Measurements from ENCODE around the gene CROCC2. TPM values are rescaled to one million over a fixed set of nuclear protein-coding genes. Genes with fewer than 3 reads are reported as not detected.

The CROCC2 gene
- total and polyA plus RNA-seq, 2 of the 13 experiments (the other 11 are each of a cell fraction or from before 2014, with no cell fraction given): not detected

- TF ChIP-seq ZBTB2 (CRISPR knock-in tag; IDR thresholded peaks at IDR 0.05; ENCODE audit: low read depth) (no peak), MZF1 (CRISPR knock-in tag; IDR thresholded peaks at IDR 0.05; ENCODE audit: borderline replicate concordance) (no peak), ZNF44 (CRISPR knock-in tag; IDR thresholded peaks at IDR 0.05) (0 out of 2 replicates have a peak, but pooled peaks have one; percentile 55), SUZ12 (IDR thresholded peaks at IDR 0.05; ENCODE audit: low read depth, low read length) (no peak), FOXC1 (CRISPR knock-in tag; IDR thresholded peaks at IDR 0.05; ENCODE audit: borderline replicate concordance) (peak; percentile 81; the same call in 1 of the 2 replicates), NR2F1 (CRISPR knock-in tag; IDR thresholded peaks at IDR 0.05) (no peak), ZNF678 (CRISPR knock-in tag; IDR thresholded peaks at IDR 0.05) (no peak), SRY (CRISPR knock-in tag; IDR thresholded peaks at IDR 0.05) (no peak), ZNF770 (CRISPR knock-in tag; IDR thresholded peaks at IDR 0.05) (peak; percentile 99), TEF (CRISPR knock-in tag; IDR thresholded peaks at IDR 0.05) (no peak), TOE1 (CRISPR knock-in tag; IDR thresholded peaks at IDR 0.05) (no peak), MIER3 (CRISPR knock-in tag; IDR thresholded peaks at IDR 0.05; ENCODE audit: borderline replicate concordance) (no peak), ZC3H13 (CRISPR knock-in tag; IDR thresholded peaks at IDR 0.05) (no peak), YEATS2 (CRISPR knock-in tag; IDR thresholded peaks at IDR 0.05; ENCODE audit: borderline replicate concordance) (no peak), RFX5 (IDR thresholded peaks at IDR 0.05; ENCODE audit: low read depth, low read length) (no peak), CREB1 (IDR thresholded peaks at IDR 0.05) (no peak), CREB1 (CRISPR knock-in tag; IDR thresholded peaks at IDR 0.05) (no peak)
- TF ChIP-seq, protein P1, sequence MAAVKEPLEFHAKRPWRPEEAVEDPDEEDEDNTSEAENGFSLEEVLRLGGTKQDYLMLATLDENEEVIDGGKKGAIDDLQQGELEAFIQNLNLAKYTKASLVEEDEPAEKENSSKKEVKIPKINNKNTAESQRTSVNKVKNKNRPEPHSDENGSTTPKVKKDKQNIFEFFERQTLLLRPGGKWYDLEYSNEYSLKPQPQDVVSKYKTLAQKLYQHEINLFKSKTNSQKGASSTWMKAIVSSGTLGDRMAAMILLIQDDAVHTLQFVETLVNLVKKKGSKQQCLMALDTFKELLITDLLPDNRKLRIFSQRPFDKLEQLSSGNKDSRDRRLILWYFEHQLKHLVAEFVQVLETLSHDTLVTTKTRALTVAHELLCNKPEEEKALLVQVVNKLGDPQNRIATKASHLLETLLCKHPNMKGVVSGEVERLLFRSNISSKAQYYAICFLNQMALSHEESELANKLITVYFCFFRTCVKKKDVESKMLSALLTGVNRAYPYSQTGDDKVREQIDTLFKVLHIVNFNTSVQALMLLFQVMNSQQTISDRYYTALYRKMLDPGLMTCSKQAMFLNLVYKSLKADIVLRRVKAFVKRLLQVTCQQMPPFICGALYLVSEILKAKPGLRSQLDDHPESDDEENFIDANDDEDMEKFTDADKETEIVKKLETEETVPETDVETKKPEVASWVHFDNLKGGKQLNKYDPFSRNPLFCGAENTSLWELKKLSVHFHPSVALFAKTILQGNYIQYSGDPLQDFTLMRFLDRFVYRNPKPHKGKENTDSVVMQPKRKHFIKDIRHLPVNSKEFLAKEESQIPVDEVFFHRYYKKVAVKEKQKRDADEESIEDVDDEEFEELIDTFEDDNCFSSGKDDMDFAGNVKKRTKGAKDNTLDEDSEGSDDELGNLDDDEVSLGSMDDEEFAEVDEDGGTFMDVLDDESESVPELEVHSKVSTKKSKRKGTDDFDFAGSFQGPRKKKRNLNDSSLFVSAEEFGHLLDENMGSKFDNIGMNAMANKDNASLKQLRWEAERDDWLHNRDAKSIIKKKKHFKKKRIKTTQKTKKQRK (IDR thresholded peaks at IDR 0.05; ENCODE audit: low read length): no peak
- TF ChIP-seq, protein P2, sequence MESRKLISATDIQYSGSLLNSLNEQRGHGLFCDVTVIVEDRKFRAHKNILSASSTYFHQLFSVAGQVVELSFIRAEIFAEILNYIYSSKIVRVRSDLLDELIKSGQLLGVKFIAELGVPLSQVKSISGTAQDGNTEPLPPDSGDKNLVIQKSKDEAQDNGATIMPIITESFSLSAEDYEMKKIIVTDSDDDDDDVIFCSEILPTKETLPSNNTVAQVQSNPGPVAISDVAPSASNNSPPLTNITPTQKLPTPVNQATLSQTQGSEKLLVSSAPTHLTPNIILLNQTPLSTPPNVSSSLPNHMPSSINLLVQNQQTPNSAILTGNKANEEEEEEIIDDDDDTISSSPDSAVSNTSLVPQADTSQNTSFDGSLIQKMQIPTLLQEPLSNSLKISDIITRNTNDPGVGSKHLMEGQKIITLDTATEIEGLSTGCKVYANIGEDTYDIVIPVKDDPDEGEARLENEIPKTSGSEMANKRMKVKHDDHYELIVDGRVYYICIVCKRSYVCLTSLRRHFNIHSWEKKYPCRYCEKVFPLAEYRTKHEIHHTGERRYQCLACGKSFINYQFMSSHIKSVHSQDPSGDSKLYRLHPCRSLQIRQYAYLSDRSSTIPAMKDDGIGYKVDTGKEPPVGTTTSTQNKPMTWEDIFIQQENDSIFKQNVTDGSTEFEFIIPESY (CRISPR knock-in tag; IDR thresholded peaks at IDR 0.05): no peak
These were observed 7.9 kb downstream of the CROCC2 start (continued) for GRCh38 chr2:240913810-240914644.

Data from HepG2 (cell line).